Activated CD4-positive, alpha-beta T cell treated with anti-CD3 and anti-CD28 coated beads, Interleukin-2, amount 10 ng/mL, durations not matched to agents 7 days and 5 days (primary cell): Measurements from ENCODE around the gene SYT1. TPM values are rescaled to one million over a fixed set of nuclear protein-coding genes. Genes with fewer than 3 reads are reported as not detected.

Source experiments
- CTCF ChIA-PET: fragments of 350-600 bp; sonication (Branson Sonifier 250); formaldehyde crosslinking; loops from one replicate; lab custom pipeline; 2021; ENCODE audit warnings: antibody characterized with exemption; lab: Charles Lee
- POLR2A ChIA-PET: fragments of 350-600 bp; sonication (Branson Sonifier 250); formaldehyde crosslinking; loops from one replicate; lab custom pipeline; 2021; ENCODE audit warnings: antibody characterized with exemption; lab: Charles Lee
- DNase-seq: peaks from one replicate; pipeline ENCODE4 v3.0.0-alpha.2; 2020
- H3K27ac Mint-ChIP-seq: one replicate; pipeline ENCODE4 v1.8.0; 2021; ENCODE audit warnings: mild to moderate bottlenecking, moderate library complexity, mixed read lengths
- H3K27me3 Mint-ChIP-seq: one replicate; pipeline ENCODE4 v1.8.0; 2021; ENCODE audit warnings: mixed read lengths
- H3K36me3 Mint-ChIP-seq: one replicate; pipeline ENCODE4 v1.8.0; 2021; ENCODE audit warnings: low read depth, mixed read lengths
- H3K4me1 Mint-ChIP-seq: one replicate; pipeline ENCODE4 v1.8.0; 2021; ENCODE audit warnings: mixed read lengths
- H3K4me3 Mint-ChIP-seq: one replicate; pipeline ENCODE4 v1.8.0; 2021; ENCODE audit warnings: mild to moderate bottlenecking, moderate library complexity, mixed read lengths
- H3K9me3 Mint-ChIP-seq: one replicate; pipeline ENCODE4 v1.8.0; 2021; ENCODE audit warnings: mixed read lengths
- total RNA-seq, 2 experiments: library from RNA; stranded (reverse); gene quantifications; one replicate each; pipeline ENCODE4 v1.2.3, GENCODE V29; 2021

Gene SYT1
- total RNA-seq, 2 experiments from 2014 or later = not detected

DNA sequence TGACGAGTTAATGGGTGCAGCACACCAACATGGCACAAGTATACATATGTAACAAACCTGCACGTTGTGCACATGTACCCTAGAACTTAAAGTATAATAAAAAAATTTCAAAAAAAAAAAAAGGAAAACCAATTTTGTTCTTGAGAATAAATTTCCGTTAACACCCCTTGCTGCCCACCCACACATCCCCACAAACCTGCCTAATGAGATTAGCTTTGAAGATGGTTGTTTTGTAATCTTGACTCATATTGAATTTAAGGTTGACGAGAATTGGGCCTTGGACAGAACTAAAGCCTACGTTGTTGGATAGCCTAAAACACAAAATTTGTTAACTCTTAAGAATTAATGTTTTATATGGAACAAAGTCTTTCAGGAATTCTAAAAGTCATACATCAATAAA lies 52.9 kb downstream of the SYT1 start:
- no peak overlapping the region for H3K4me3 Mint-ChIP-seq
- POLR2A ChIA-PET = no interaction called here
- CTCF ChIA-PET = no interaction called here
- no peak overlapping the region for H3K27ac Mint-ChIP-seq
- no peaks in the 10 kb centered on the region for H3K9me3 Mint-ChIP-seq
- no peak for DNase-seq
- no peaks in the 10 kb centered on the region for H3K4me1 Mint-ChIP-seq
- H3K36me3 Mint-ChIP-seq = no peaks in the 10 kb centered on the region
- no peaks in the 10 kb centered on the region for H3K27me3 Mint-ChIP-seq

DNA sequence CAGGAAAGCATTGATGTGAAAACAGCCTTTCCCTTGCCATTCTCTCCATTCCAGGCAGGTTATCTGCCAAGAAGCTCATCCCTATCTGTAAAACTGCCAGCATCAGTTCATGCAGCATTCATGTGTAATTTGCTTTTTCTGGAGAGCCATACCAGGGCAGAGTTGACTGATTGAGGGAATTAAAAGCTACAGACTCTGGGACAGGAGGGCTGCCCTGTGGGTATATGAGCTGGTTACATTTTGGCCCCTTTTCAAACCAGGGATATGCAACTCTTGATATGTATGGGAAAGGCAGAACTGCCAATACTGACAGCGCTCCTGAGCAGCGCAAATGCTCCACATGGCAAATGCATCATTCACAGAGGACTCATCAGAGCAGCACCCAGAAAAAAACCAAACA lies 53.7 kb downstream of the SYT1 start:
- no peaks in the 10 kb centered on the region for H3K27me3 Mint-ChIP-seq
- DNase-seq = no peak
- ChIA-PET CTCF (no interaction called here), POLR2A (no interaction called here)
- H3K4me1 Mint-ChIP-seq = no peaks in the 10 kb centered on the region
- H3K27ac Mint-ChIP-seq = no peak overlapping the region
- H3K36me3 Mint-ChIP-seq = no peaks in the 10 kb centered on the region
- no peaks in the 10 kb centered on the region for H3K9me3 Mint-ChIP-seq
- H3K4me3 Mint-ChIP-seq = no peak overlapping the region

DNA sequence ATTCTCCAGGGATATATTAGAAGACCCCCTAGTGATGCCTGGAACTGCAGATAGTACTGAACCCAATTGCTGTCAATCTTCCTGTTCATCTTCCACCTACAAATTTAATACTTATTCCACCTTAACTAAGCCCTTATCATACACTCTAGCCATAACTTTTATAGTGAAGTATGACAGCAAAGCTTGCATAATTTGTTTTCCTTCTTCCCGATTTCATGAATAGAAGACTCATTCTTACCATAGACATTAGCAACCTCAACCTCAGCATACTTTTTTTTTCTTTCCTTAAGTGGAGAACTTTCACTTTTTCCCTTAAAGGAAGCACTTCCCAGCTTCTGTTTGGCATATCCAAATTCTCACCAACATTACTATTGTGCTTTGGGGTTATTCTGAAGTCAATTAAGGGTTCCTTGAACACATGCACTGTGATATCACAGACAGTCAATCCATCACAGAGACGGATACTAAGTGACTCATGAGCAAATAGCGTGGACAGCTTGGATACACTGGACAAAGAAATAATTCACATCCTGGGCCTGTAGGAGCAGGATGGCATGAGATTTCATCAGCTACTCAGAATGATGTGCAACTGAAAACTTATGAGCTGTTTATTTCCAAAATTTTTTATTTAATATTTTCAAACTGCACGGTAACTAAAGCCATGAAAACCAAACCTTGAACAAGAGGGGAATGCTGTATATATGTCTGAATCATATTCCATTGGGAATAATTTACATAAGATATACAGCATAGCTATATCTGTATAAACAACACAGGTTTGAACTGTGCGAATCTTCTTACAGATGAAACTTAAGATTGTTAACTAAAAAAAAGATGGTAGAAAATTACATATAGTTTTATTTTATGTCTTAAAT lies 63.9 kb downstream of the SYT1 start:
- Mint-ChIP-seq H3K4me3 (no peak overlapping the region), H3K4me1 (no peaks in the 10 kb centered on the region), H3K9me3 (peaks cover 3% of the 10 kb centered on the region), H3K27me3 (no peaks in the 10 kb centered on the region), H3K36me3 (no peaks in the 10 kb centered on the region), H3K27ac (no peak overlapping the region)
- DNase-seq = no peak
- ChIA-PET CTCF (no interaction called here), POLR2A (no interaction called here)

DNA sequence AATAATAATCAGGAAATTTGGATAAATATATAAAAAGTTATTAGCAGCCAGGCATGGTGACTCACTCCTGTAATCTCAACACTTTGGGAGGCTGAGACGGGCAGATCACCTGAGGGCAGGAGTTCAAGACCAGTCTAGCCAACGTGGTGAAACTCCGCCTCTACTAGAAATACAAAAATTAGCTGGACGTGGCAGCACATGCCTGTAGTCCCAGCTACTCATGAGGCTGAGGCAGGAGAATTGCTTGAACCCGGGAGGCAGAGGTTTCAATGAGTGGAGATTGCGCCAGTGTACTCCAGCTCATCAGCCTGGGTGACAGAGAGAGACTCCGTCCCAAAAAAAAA lies 64.5 kb downstream of the SYT1 start:
- ChIA-PET CTCF (no interaction called here), POLR2A (no interaction called here)
- Mint-ChIP-seq H3K36me3 (no peaks in the 10 kb centered on the region), H3K4me1 (no peaks in the 10 kb centered on the region), H3K27me3 (no peaks in the 10 kb centered on the region), H3K4me3 (no peak overlapping the region), H3K27ac (no peak overlapping the region), H3K9me3 (peaks cover 3% of the 10 kb centered on the region)
- no peak for DNase-seq

DNA sequence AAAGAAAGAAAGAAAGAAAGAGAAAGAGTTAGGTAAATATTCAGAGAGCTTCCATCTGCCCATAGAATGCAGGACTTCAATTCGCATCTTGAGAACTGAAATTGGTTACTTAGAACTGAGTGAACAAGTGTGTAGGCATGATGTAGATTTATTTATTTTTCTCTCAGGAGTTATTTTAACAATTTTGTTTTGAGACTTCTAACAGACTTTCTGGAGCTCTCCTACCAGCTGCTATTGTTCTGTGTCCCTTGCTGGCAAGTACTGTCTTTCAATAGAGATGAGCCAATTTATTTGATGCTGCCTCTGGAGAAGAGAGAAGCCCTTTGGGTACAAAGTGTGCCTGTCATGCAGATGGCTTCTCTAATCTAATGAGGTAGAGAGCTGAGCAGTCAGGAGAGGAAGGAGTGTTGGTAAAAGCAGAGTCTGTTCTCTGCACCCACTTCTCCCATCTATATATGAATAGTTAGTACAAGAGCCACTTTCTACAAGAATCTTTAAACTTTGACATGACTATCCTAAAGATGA lies 67.0 kb downstream of the SYT1 start:
- H3K27me3 Mint-ChIP-seq = no peaks in the 10 kb centered on the region
- POLR2A ChIA-PET = no interaction called here
- peaks cover 3% of the 10 kb centered on the region for H3K9me3 Mint-ChIP-seq
- no peak overlapping the region for H3K4me3 Mint-ChIP-seq
- H3K27ac Mint-ChIP-seq = no peak overlapping the region
- DNase-seq = no peak
- CTCF ChIA-PET = no interaction called here
- H3K4me1 Mint-ChIP-seq = no peaks in the 10 kb centered on the region
- H3K36me3 Mint-ChIP-seq = no peaks in the 10 kb centered on the region

DNA sequence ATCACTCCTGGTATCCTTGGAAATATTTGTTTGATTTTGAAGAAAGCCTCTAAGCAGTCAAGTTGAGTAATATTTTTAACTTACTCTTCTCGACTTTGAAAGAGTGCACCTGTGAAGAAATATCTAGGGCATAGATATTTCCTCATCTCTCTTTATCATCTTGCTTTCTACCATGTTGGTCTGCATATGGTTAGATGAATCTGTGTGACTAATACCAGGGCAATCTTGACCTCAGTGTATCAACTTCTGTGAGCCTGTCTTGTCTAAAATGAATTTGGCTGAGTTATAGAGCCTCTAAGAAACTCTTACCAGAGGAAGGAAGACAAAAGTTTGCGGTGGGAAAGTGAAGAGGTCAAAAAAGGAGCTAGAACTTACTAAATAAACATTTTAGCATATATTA lies 68.4 kb downstream of the SYT1 start:
- H3K36me3 Mint-ChIP-seq = no peaks in the 10 kb centered on the region
- DNase-seq = no peak
- CTCF ChIA-PET = no interaction called here
- H3K27ac Mint-ChIP-seq = no peak overlapping the region
- no peaks in the 10 kb centered on the region for H3K4me1 Mint-ChIP-seq
- no peak overlapping the region for H3K4me3 Mint-ChIP-seq
- POLR2A ChIA-PET = no interaction called here
- H3K27me3 Mint-ChIP-seq = no peaks in the 10 kb centered on the region
- peaks cover 3% of the 10 kb centered on the region for H3K9me3 Mint-ChIP-seq

DNA sequence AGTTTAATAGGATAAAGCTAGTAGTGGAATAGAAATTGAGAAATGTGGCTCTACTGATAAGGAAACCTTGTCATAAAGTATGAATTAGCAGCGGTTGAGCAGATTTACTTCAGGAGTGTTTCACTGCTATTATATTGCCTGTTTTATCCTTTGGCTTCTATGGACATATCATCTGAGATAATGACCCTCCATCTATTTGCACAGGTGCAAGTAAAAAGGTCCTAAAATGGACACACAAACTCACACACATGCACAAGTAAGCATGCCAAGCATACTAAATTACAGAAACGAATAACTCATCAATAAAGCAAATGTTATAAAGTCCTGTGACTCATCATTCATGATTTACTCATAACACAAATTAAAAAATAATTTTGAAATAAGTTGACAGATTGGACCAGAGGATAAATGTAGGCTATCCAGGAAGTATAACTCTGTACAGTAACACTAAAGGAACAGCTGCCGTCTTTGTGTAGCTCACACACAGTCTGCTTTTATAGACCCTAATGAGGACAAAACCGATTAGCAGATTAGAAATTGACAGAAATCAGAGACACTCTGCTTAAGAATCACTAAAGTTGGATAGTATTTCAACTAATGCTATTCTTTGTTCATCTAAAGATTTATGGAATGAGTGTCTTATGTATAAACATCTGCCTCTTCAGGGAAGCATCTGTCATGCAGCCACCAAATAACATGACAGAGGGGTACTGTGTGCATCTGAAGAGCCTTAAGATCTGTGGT lies 73.9 kb downstream of the SYT1 start:
- ChIA-PET CTCF (no interaction called here), POLR2A (no interaction called here)
- Mint-ChIP-seq H3K4me3 (no peak overlapping the region), H3K4me1 (no peaks in the 10 kb centered on the region), H3K27me3 (no peaks in the 10 kb centered on the region), H3K36me3 (no peaks in the 10 kb centered on the region), H3K9me3 (no peaks in the 10 kb centered on the region), H3K27ac (no peak overlapping the region)
- DNase-seq = no peak

DNA sequence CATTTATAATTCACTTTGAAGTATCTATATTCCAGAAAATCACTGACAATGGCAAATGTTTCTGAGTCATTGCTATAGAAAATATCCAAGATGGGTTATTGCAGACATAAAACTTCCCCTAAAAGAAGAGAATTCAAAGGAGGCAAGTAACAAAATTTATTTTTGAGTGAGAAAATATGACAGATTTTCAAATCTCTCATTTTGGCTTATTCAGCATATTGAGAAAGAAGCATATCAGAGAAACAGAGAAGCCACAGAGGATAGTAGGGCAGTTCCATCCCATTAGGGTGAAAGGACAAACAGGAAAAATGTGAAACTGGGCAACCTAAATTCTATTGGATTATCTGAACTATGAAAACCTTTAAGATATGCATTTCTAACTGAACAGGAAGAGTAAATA lies 85.0 kb downstream of the SYT1 start:
- ChIA-PET POLR2A (no interaction called here), CTCF (no interaction called here)
- Mint-ChIP-seq H3K9me3 (peaks cover 2% of the 10 kb centered on the region), H3K27me3 (no peaks in the 10 kb centered on the region), H3K4me3 (no peak overlapping the region), H3K4me1 (no peaks in the 10 kb centered on the region), H3K27ac (no peak overlapping the region), H3K36me3 (no peaks in the 10 kb centered on the region)
- no peak for DNase-seq

DNA sequence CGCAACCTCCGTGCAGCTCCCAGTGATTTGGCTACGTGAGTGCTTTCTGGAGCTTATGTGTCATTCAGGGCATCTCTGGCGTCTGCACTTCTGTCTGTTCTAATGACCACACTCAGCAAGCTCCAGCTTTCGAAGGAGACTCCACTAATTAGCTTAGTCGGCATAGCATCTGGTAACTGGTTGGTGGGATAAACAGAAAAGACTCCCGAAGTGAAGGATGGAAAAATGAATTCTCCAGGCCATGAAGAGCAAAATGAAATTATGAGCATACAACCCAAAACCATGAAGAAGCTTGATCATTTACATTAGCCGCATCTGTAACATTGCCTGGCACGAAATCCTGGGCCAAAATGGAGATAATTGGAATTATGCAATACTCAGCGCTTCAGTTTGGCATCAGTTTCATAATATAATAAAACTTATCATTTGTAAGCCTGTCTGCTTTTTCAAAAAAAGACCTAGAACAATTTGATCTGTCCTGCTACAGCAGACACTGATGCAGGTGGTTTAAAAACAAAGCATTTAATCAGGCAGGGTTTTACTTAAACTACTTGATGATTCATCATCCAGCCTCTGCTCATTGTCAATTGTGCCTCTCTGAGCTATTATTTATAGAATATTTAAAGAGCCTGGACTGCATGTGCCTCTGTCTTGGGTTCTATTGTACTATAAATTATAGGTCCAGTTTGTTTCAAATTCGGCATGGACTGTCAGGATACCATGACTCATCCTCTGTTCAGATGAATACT lies 87.4 kb downstream of the SYT1 start:
- no peaks in the 10 kb centered on the region for H3K27me3 Mint-ChIP-seq
- H3K4me3 Mint-ChIP-seq = no peak overlapping the region
- ChIA-PET CTCF (no interaction called here), POLR2A (no interaction called here)
- DNase-seq = no peak
- H3K36me3 Mint-ChIP-seq = no peaks in the 10 kb centered on the region
- H3K9me3 Mint-ChIP-seq = peaks cover 2% of the 10 kb centered on the region
- no peaks in the 10 kb centered on the region for H3K4me1 Mint-ChIP-seq
- no peak overlapping the region for H3K27ac Mint-ChIP-seq

DNA sequence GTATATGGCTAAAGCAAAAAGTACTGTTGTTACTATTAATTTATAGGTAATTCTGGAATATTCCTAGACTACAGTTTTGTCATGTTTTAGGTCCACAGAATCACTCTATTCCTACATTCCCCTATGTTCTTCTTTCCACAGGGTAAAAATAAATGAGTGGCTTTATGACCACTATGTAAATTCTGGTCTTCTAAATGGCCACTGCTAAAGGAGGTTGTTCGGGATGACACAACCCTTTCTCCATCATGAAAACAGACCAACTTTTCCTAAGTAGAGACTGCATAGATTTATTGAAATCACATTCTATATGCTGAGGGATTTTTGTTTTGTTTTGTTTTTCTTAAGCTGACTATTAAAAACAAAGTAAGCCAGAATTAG lies 88.0 kb downstream of the SYT1 start:
- H3K4me1 Mint-ChIP-seq = no peaks in the 10 kb centered on the region
- H3K36me3 Mint-ChIP-seq = no peaks in the 10 kb centered on the region
- no peak overlapping the region for H3K4me3 Mint-ChIP-seq
- no peak for DNase-seq
- ChIA-PET CTCF (no interaction called here), POLR2A (no interaction called here)
- no peaks in the 10 kb centered on the region for H3K27me3 Mint-ChIP-seq
- peaks cover 2% of the 10 kb centered on the region for H3K9me3 Mint-ChIP-seq
- H3K27ac Mint-ChIP-seq = no peak overlapping the region

DNA sequence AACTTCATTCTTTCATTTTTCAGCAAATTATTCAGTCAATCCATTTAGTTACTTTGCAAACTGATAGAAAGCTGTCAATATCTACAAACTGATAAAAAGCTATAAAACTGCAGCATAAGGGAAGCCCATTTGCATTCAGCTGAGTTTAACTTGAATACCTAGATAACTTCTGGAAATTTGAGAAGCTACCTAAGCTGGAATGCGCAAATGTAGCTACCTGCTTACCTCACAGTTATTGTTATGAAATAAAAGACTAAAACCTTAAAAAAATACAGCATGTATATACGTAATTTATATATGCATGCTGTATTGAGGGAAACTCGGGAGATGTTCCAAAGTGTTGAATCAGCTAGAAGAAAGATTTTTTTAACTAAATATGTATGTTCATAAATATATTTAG lies 94.4 kb downstream of the SYT1 start:
- DNase-seq = no peak
- Mint-ChIP-seq H3K4me3 (no peak overlapping the region), H3K4me1 (no peaks in the 10 kb centered on the region), H3K27me3 (no peaks in the 10 kb centered on the region), H3K9me3 (no peaks in the 10 kb centered on the region), H3K36me3 (no peaks in the 10 kb centered on the region), H3K27ac (no peak overlapping the region)
- CTCF ChIA-PET = no interaction called here
- POLR2A ChIA-PET = no interaction called here

DNA sequence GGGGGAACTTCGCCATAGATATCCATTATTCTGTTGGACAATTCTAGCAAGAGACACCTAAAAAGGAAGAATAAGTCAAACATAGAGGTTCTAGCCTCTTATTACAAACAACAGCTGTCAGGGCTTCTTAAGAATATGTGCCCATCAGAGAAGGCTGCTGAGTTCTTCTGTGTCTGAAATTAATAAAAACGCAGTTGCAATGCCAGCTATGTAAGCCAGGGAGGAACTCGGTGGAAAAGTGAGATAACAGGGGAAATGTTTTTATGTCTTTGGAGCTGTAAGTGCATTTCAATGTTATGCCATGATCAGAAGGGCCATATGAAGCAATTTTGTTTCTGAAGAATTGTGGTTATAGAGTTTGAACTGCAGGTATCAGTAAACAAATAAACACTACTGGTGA lies 95.0 kb downstream of the SYT1 start:
- Mint-ChIP-seq H3K4me1 (no peaks in the 10 kb centered on the region), H3K4me3 (no peak overlapping the region), H3K27ac (no peak overlapping the region), H3K27me3 (no peaks in the 10 kb centered on the region), H3K36me3 (no peaks in the 10 kb centered on the region), H3K9me3 (no peaks in the 10 kb centered on the region)
- no peak for DNase-seq
- ChIA-PET POLR2A (no interaction called here), CTCF (no interaction called here)

DNA sequence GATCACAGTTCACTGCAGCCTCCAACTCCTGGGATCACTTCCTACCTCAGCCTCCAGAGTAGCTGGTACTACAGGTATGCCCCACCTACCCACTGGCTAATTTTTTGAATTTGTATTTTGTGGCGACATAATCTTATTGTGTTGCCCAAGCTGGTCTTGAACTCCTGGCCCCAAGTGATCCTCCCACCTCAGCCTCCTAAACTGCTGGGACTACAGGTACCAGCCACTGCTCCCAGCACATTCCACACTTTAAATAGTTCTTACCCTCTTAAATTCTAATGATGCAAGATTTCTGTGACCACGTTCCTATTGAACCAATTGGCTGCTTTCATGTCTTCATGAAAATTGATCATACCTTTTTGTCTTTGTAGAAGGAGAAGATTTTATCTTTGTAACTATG lies 96.6 kb downstream of the SYT1 start:
- Mint-ChIP-seq H3K27ac (no peak overlapping the region), H3K4me3 (no peak overlapping the region), H3K4me1 (no peaks in the 10 kb centered on the region), H3K36me3 (no peaks in the 10 kb centered on the region), H3K9me3 (no peaks in the 10 kb centered on the region), H3K27me3 (no peaks in the 10 kb centered on the region)
- ChIA-PET CTCF (no interaction called here), POLR2A (no interaction called here)
- DNase-seq = no peak
